Natural killer cell treated with Interleukin-12 subunit alpha and Interleukin-12 subunit beta and Interleukin-15 and Interleukin-18, amount 100 ng/mL, for 72 hours (primary cell): ENCODE results near the gene CCT6B. TPM values are rescaled to one million over a fixed set of nuclear protein-coding genes. Genes with fewer than 3 reads are reported as not detected.

ENCODE experiments used
- ATAC-seq, 2 donors: fragments of 150-1000 bp; cut with Tn5 transposase in 1 of 2; sonication (Bioruptor Pico), chemical (Tn5 transposase) in 1 of 2; 2 replicates each; pipeline ENCODE4 v1.10.0; 2021
- DNase-seq: peaks from one replicate; pipeline ENCODE4 v3.0.0; 2022; ENCODE audit warnings: low spot score
- H3K27ac Mint-ChIP-seq, 2 donors: 1 replicate in 1 of 2; 2 replicates in 1 of 2; pipeline ENCODE4 v1.8.0; 2022; ENCODE audit warnings: mixed read lengths in 2 of 2, mild to moderate bottlenecking in 1 of 2, moderate library complexity in 1 of 2
- H3K27me3 Mint-ChIP-seq, 2 donors: 1 replicate in 1 of 2; 2 replicates in 1 of 2; pipeline ENCODE4 v1.8.0; 2022; ENCODE audit warnings: mixed read lengths in 2 of 2
- H3K36me3 Mint-ChIP-seq: one replicate; pipeline ENCODE4 v1.8.0; 2022; ENCODE audit warnings: mixed read lengths
- H3K4me1 Mint-ChIP-seq, 2 donors: 1 replicate in 1 of 2; 2 replicates in 1 of 2; pipeline ENCODE4 v1.8.0; 2022; ENCODE audit warnings: low read depth in 2 of 2, mixed read lengths in 2 of 2, mild to moderate bottlenecking in 1 of 2
- H3K4me3 Mint-ChIP-seq: one replicate; pipeline ENCODE4 v1.8.0; 2022; ENCODE audit warnings: mixed read lengths
- H3K9me3 Mint-ChIP-seq: 2 replicates; pipeline ENCODE4 v1.8.0; 2022; ENCODE audit warnings: mixed read lengths
- total RNA-seq, 2 donors: library from RNA; stranded (reverse); gene quantifications; one replicate each; pipeline ENCODE4 v1.2.3, GENCODE V29; 2022

CCT6B gene
- total RNA-seq, 2 donors from 2014 or later, result 0.45 to 1.9 TPM

DNA sequence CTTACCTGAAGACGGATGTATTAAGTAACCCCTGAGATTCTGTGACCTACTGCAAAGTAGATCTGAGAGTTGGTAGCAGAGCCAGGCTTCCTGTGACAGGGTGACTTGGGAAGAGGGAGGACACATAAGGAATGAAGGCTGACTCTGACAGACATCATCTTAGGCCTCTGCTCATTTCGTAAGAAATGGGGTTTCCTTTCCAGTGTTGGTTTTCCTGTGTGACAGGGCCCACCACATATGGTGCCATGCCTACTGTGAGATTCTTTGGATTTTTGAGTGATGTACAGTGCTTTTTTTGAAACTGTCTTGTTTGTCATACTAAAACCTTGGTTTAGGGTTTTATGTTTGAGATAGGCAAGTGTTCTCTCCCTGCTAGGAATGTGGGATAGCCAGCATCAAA, 31.8 kb upstream of the CCT6B start:
- H3K27ac Mint-ChIP-seq, result peak overlapping the region; percentile 37 to 82
- peaks cover 18 to 25% of the 10 kb centered on the region in 2 donors for H3K4me1 Mint-ChIP-seq
- peaks cover 9% of the 10 kb centered on the region for H3K36me3 Mint-ChIP-seq
- ATAC-seq, result peak in 1 of 2 donors; percentile 50
- H3K27me3 Mint-ChIP-seq, result no peaks in the 10 kb centered on the region
- H3K4me3 Mint-ChIP-seq, result peak overlapping the region; percentile 9
- DNase-seq, result no peak
- no peaks in the 10 kb centered on the region for H3K9me3 Mint-ChIP-seq

DNA sequence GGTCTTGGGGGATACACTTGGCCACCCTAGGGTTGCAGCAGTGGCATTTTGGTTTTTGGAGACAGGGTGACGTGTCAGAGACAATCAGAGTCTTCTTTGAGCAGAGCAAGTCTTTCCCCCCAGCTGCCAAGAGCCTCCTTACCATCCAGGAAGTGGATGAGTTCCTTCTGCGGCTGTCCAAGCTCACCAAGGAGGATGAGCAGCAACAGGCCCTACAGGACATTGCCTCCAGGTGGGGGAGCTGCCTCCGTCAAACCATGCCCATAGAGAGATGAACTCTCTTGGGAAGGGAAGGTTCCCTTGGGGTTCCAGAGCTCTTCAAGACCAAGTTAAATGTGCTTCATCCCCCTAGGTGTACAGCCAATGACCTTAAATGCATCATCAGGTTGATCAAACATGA, 30.3 kb upstream of the CCT6B start:
- Mint-ChIP-seq H3K4me3 (peak overlapping the region; percentile 33), H3K27me3 (no peaks in the 10 kb centered on the region), H3K36me3 (peaks cover 9% of the 10 kb centered on the region), H3K4me1 (peaks cover 18 to 24% of the 10 kb centered on the region in 2 donors), H3K27ac (peak overlapping the region; percentile 37 to 82), H3K9me3 (no peaks in the 10 kb centered on the region)
- ATAC-seq (no peak), DNase-seq (no peak)

DNA sequence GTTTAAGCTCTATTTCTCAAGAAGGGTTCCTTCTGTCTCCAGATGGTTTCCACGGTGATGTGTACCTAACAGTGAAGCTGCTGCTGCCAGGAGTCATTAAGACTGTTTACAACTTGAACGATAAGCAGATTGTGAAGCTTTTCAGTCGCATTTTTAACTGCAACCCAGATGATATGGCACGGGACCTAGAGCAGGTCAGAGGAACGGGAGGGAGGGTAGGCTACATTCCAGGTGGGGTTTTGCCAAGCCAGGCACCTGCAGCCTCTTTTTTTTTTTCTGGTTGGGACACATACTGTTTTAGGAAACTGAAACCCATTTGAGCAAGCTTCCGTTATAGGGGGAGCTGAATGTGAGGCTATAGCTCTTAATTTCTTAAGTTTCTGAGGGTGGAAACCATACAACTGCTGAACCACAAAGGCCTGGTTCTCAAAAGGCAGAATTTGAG, 29.7 kb upstream of the CCT6B start:
- no peak overlapping the region for H3K4me3 Mint-ChIP-seq
- peak overlapping the region; percentile 37 to 82 for H3K27ac Mint-ChIP-seq
- no peak for DNase-seq
- H3K9me3 Mint-ChIP-seq, result no peaks in the 10 kb centered on the region
- peaks cover 5% of the 10 kb centered on the region for H3K36me3 Mint-ChIP-seq
- peaks cover 18 to 24% of the 10 kb centered on the region in 2 donors for H3K4me1 Mint-ChIP-seq
- ATAC-seq, result peak; percentile 43 to 56
- H3K27me3 Mint-ChIP-seq, result no peaks in the 10 kb centered on the region

DNA sequence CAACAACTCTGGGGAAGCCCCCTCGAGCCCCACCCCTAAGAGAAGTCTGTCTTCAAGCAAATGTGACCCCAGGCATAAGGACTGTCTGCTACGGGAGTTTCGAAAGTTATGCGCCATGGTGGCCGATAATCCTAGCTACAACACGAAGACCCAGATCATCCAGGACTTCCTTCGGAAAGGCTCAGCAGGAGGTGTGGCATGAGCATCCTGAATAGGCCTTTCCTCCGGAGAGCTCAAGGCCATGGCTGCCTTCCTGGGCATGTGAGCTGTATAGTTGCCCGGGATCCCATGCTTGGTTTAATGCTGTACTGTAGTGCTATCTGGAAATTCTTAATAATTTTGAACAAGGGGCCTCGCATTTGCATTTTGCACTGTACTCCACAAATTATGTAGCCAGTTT, 28.2 kb upstream of the CCT6B start:
- no peak for DNase-seq
- Mint-ChIP-seq H3K36me3 (peaks cover 10% of the 10 kb centered on the region), H3K4me3 (no peak overlapping the region), H3K27ac (peak overlapping the region in 1 of 2 donors; percentile 37), H3K9me3 (no peaks in the 10 kb centered on the region), H3K27me3 (no peaks in the 10 kb centered on the region), H3K4me1 (peaks cover 18 to 27% of the 10 kb centered on the region in 2 donors)
- no peak for ATAC-seq

DNA sequence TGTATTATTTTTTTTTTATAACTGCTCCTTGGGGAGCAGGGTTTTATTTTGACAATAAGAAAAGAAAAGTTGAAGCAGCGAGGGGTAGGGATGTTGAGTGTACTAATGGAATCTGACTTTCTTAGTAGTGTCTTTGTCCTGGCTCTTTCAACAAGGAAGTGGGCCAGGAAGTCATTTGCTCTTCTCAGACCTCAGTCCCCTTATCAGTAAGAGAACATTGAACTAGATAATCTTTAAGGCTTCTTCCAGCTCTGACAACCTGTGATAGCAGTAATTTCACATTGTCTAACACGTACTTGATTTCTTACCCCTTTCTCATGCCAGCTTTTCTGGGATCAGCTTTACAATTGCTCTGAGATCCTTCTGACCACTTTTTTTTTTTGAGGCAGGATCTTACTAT, 27.4 kb upstream of the CCT6B start:
- Mint-ChIP-seq H3K4me1 (peaks cover 26 to 34% of the 10 kb centered on the region in 2 donors), H3K9me3 (no peaks in the 10 kb centered on the region), H3K27ac (peak overlapping the region in 1 of 2 donors; percentile 55), H3K27me3 (no peaks in the 10 kb centered on the region), H3K36me3 (peaks cover 17% of the 10 kb centered on the region), H3K4me3 (no peak overlapping the region)
- DNase-seq (no peak), ATAC-seq (no peak)

DNA sequence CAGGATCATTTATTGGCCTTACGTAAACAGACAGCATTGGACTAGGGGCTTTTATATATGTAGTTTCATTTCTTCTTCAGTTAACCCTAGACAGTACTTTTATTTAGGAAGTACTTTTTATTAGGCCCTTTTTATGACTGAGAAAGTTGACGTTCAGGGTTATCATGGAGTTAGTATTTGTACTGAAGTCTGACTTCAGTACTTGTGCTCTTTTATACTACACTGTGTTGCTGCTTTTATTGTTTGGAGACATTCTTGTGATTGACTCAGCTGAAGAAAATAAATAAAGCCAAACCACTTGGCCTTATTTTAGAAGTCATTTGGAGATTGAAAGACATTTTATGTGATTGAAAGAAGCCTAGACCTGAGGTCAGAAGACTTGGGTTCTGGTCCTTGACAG, 26.0 kb upstream of the CCT6B start:
- ATAC-seq (no peak), DNase-seq (no peak)
- Mint-ChIP-seq H3K27me3 (no peaks in the 10 kb centered on the region), H3K4me1 (peaks cover 22 to 30% of the 10 kb centered on the region in 2 donors), H3K36me3 (peaks cover 23% of the 10 kb centered on the region), H3K9me3 (no peaks in the 10 kb centered on the region), H3K27ac (no peak overlapping the region), H3K4me3 (no peak overlapping the region)

DNA sequence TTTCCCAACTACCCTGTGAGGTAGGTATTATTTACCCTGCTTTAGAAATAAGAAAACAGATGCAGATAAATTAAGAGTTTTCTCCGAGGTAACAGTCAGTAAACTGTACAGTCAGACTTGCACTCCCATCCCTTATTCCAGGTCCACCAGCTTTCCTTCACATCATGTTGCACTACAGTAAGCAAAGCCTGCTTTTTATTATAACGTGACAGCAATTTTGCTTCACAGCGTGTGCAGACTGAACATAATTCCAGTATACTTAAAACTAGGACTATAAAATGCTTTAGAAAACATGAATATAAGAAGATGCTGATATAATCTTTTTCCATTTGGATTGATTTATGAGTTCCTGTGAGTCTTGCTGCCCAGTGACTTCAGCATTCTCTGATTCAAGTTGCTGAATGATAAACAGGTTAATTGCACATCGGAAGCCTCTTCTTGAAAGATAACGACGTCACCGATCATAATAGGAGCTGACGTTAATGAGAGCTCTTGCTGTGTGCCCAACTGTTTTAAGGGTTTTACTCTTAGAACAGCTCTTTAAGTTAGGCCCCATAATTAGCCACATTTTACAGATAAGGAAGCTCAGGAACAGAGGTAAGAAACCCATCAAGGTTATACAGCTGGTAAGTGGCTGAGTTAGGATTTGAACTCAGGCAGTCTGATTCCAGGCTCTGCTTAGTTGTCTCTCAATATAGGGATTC, 20.4 kb upstream of the CCT6B start:
- H3K4me1 Mint-ChIP-seq, result peaks cover 39 to 41% of the 10 kb centered on the region in 2 donors
- ATAC-seq, result no peak
- H3K36me3 Mint-ChIP-seq, result peaks cover 19% of the 10 kb centered on the region
- H3K27ac Mint-ChIP-seq, result peak overlapping the region; percentile 97
- H3K27me3 Mint-ChIP-seq, result no peaks in the 10 kb centered on the region
- no peaks in the 10 kb centered on the region for H3K9me3 Mint-ChIP-seq
- peak overlapping the region; percentile 99 for H3K4me3 Mint-ChIP-seq
- DNase-seq, result no peak

DNA sequence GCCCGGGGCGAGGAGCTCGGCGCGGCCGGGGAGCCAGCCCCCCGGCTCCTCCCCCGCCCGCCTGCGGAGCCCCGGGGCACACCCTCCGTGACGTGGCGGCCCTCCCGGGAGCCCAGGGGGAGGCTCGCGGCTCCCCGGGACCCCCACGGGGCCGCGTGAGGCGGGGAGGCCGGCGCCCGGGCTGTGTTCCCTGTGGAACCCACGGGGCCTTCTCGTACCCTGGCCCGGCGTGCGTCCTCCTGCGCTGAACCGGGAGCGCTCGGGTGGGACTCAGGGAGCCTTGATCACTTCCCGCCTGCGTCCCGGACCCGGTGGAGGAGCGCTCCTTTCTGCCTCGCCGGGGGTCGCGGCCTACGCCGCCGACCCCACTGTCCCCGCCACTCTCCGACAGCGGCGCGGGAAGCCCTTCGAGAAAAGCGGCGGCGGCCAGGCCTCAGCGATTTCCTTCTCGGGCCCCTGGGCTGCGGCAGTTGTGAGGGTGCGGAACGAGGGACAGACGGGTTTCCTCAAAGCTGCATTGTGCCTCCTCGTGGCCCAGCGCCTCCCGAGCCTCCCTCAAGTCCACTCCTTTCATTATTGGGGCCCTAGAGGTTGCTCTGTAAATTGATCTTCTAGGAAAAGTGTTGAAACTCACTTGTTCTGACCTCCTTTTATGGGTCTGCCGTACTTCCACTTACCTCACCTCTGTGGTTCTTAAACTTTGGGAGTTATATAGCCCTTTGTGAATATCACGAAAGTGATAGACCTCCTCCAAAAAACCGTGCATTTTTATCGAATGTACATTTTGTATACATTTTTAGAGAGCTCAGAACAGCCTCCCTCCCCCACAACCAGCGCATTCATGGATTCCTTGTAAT, 19.6 kb upstream of the CCT6B start:
- peak; percentile 95 to 96 for ATAC-seq
- peaks cover 39 to 41% of the 10 kb centered on the region in 2 donors for H3K4me1 Mint-ChIP-seq
- H3K27ac Mint-ChIP-seq, result peak overlapping the region; percentile 97
- no peaks in the 10 kb centered on the region for H3K27me3 Mint-ChIP-seq
- no peaks in the 10 kb centered on the region for H3K9me3 Mint-ChIP-seq
- H3K36me3 Mint-ChIP-seq, result peaks cover 19% of the 10 kb centered on the region
- H3K4me3 Mint-ChIP-seq, result peak overlapping the region; percentile 99
- peak; percentile 85 for DNase-seq

DNA sequence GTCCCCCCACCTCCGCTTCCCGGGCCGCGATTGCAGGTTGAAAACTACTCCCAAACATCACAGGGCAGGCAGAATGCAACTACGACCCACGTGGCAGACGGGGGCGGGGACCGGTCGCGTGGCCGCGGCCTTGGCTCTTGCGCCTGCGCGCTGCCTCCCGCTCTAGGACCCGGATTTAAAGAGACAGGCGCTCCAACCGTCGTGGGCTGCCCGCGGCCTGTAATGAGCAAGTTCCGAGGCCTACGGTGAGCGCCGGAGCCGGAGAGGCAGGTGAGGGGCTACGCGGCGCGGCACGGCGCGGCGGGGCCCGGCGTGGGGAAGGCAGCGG, 19.1 kb upstream of the CCT6B start, which contains the start of gene LIG3:
Gene LIG3, plus strand, starts transcription at position 160 of the 328 bp plus-strand sequence. CDS start 2,494 bp downstream, outside the sequence.
- ATAC-seq, result peak; percentile 91 to 94
- peak within 1 kb of the TSS; percentile 99 for H3K4me3 Mint-ChIP-seq
- peaks cover 16% of the 10 kb centered on the region for H3K36me3 Mint-ChIP-seq
- peaks cover 37 to 43% of the 10 kb centered on the region in 2 donors for H3K4me1 Mint-ChIP-seq
- H3K27me3 Mint-ChIP-seq, result no peaks in the 10 kb centered on the region
- DNase-seq, result peak; percentile 92
- no peaks in the 10 kb centered on the region for H3K9me3 Mint-ChIP-seq
- peak within 1 kb of the TSS; percentile 97 for H3K27ac Mint-ChIP-seq

DNA sequence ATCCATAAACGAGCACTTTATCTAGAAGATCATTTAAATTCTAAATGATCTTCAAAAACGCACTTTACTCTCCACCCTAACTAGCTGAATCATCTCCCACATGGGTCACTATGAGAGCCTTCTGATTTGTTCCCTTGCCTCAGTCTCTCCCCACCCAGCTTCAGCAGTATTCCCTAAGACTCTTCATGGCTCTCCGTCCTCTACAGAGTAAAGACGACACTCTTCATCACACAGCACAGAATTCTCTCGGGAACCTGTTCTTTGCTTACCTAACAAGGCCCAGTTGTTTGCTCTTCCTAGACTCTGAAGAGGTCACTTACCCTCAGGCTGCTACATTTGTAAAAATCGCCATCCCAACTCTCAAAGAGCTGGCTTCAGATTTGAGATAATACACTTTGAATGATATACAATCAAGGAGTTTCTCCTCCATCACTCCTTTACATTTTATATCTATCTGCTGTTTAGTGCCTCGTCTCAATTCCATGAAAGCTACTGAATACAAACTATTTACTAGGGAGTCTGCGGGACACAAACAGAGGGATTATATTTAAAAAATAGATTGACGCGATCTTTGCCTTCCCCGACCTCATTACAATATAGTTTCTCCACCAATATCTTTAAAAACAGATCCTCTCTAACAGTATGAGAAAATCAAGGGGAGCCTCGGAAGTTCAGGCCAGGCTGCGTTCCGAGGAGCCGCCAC, 18.5 kb upstream of the CCT6B start:
- Mint-ChIP-seq H3K9me3 (no peaks in the 10 kb centered on the region), H3K4me1 (peaks cover 36 to 48% of the 10 kb centered on the region in 2 donors)

DNA sequence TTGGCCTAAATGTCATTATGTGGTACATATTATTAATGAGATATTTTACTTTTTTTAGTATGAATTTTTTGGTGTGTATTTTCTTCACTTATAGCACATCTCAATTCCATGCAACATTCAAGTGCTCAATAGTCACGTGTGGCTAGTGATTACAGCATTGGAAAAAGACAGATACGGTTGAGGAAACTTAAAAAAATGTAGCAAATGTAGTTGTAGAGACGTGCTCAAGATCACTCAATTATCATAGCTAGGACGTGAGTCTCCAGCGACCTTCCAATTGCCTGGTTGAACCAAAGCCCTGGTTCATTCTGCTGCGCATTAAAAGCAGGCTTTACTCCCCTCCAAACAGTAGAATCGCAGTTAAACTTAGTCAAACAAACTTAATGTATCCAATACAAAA, 17.9 kb upstream of the CCT6B start:
- Mint-ChIP-seq H3K4me1 (peaks cover 34 to 46% of the 10 kb centered on the region in 2 donors), H3K27ac (peak overlapping the region; percentile 97), H3K27me3 (no peaks in the 10 kb centered on the region), H3K4me3 (peak overlapping the region; percentile 97), H3K36me3 (peaks cover 10% of the 10 kb centered on the region), H3K9me3 (no peaks in the 10 kb centered on the region)
- ATAC-seq (no peak), DNase-seq (no peak)

More for the DNA sequence above, 18.5 kb upstream of the CCT6B start:
- Mint-ChIP-seq H3K36me3 (peaks cover 14% of the 10 kb centered on the region), H3K4me3 (peak overlapping the region; percentile 97), H3K27me3 (no peaks in the 10 kb centered on the region), H3K27ac (peak overlapping the region; percentile 97)
- DNase-seq, result no peak
- no peak for ATAC-seq

DNA sequence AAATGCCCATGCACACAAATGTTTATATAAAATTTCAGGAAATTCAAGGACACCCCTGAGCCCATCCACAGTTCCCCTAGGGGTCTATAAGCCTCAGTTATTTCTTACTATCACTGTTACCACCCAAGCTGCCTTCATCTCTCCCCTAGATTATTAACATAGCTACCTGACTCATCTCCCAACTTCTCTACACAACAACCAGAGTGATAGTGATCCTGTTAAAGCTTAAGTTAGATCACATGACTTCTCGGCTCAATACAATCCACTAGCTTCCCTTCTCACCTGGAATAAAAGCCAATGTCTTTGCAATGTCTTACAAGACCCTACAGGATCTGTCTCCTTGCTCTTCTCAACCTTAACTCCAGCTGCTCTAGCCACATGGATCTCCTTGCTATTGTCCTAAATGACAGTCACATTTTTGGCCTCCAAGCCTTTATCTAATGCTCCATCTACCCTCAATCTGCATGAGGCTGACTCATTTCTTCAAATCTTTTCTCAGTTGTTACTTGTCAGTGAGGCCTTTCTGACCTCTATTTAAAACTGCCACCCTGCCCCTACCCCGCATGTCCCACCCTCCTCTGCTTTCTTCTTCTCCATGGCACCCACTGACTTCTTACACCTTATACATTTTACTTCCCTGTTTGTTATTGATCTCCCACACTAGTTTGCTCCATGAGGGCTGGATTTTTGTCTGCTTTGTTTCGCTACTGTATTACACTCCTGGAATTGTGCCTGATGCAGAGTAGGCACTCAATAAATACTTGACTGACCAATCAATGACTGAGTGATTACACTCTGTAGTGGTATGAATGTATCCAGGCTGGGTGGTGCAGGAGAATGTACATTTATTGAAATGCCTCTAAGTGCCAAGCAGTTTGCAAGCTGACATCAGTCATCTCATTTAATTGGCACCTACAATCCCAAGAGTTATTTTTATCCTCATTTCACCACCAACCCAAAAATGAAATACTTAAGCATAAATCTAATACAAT, 13.8 kb upstream of the CCT6B start:
- DNase-seq (no peak), ATAC-seq (peak in 1 of 2 donors; percentile 59)
- Mint-ChIP-seq H3K27ac (no peak overlapping the region), H3K9me3 (no peaks in the 10 kb centered on the region), H3K4me3 (no peak overlapping the region), H3K4me1 (peaks cover 7 to 17% of the 10 kb centered on the region in 2 donors), H3K27me3 (no peaks in the 10 kb centered on the region), H3K36me3 (no peaks in the 10 kb centered on the region)
